Measurements from ENCODE around the gene NDUFB11.
A peak's percentile ranks its signal among the peaks of the same experiment; 100 is the strongest.

NDUFB11 gene

GRCh38 chrX:47190445-47191269, 46.2 kb upstream of the NDUFB11 start:
- Histone ChIP-seq H3K4me3 (ENCODE audit: low read length) (peak overlapping the region; percentile 97), H3K4me1 (ENCODE audit: low read length) (peaks cover 24% of the 10 kb centered on the region), H3K9ac (ENCODE audit: low read length) (peak overlapping the region; percentile 100), H3K27me3 (ENCODE audit: low read depth, low read length) (no peaks in the 10 kb centered on the region), H3K79me2 (ENCODE audit: low read length) (peaks cover 49% of the 10 kb centered on the region), H3K27ac (ENCODE audit: low read length) (peak overlapping the region; percentile 99), H3K36me3 (replicated peaks; ENCODE audit: low read depth, low read length) (peaks cover 29% of the 10 kb centered on the region), H3K4me2 (ENCODE audit: low read length) (peak overlapping the region; percentile 89), H4K20me1 (ENCODE audit: insufficient read depth, low read length) (peaks cover 21% of the 10 kb centered on the region), H2AFZ (ENCODE audit: low read depth, low read length) (no peak overlapping the region), H3K9me3 (ENCODE audit: insufficient read depth, low read length) (no peaks in the 10 kb centered on the region)
- no peak for TF ChIP-seq EZH2phosphoT487 (IDR thresholded peaks at IDR 0.05; ENCODE audit: low read depth)
- TF ChIP-seq CTCF (IDR thresholded peaks at IDR 0.05; ENCODE audit: low read depth, low read length), result no peak

GRCh38 chrX:47189906-47190305, 45.4 kb upstream of the NDUFB11 start:
- H3K36me3 ChIP-seq (replicated peaks; ENCODE audit: low read depth, low read length), result peaks cover 25% of the 10 kb centered on the region
- no peak overlapping the region for H2AFZ ChIP-seq (ENCODE audit: low read depth, low read length)
- no peak overlapping the region for H3K27ac ChIP-seq (ENCODE audit: low read length)
- H3K27me3 ChIP-seq (ENCODE audit: low read depth, low read length), result no peaks in the 10 kb centered on the region
- peaks cover 19% of the 10 kb centered on the region for H3K4me1 ChIP-seq (ENCODE audit: low read length)
- no peak overlapping the region for H3K9ac ChIP-seq (ENCODE audit: low read length)
- TF ChIP-seq CTCF (IDR thresholded peaks at IDR 0.05; ENCODE audit: low read depth, low read length), result no peak
- TF ChIP-seq EZH2phosphoT487 (IDR thresholded peaks at IDR 0.05; ENCODE audit: low read depth), result no peak
- peak overlapping the region; percentile 67 for H3K4me2 ChIP-seq (ENCODE audit: low read length)
- H4K20me1 ChIP-seq (ENCODE audit: insufficient read depth, low read length), result peaks cover 15% of the 10 kb centered on the region
- H3K79me2 ChIP-seq (ENCODE audit: low read length), result peaks cover 42% of the 10 kb centered on the region
- H3K9me3 ChIP-seq (ENCODE audit: insufficient read depth, low read length), result no peaks in the 10 kb centered on the region
- peak overlapping the region; percentile 97 for H3K4me3 ChIP-seq (ENCODE audit: low read length)

DNA sequence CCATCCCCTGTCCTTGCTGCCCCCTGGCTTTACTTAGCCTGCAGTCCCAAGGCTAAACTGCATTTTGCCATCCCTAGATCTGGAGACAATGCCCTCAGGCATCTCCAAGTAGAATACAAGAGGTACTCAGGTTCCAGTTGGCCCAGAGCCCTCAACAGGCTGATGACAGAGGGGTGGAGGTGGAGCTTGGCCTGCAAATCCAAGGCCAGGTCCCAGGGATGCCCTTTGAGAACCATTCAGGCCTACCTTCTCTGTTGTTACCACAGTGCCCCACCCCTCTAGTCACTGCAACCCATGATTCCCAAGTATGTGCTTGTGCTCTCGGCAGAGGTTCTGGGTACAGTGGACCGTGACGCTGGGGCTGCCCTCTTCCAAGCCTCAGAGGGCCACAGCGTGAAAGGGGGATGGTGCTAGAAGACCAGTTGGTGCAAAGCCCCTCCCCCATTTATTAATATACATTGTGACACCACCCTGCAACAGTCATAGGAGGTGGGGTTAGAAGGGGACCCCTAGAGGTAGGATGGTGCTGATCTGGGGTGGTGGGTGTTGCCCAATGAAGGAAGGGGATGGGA, 42.7 kb upstream of the NDUFB11 start:
- Histone ChIP-seq H3K9me3 (ENCODE audit: insufficient read depth, low read length) (no peaks in the 10 kb centered on the region), H3K9ac (ENCODE audit: low read length) (no peak overlapping the region), H4K20me1 (ENCODE audit: insufficient read depth, low read length) (no peaks in the 10 kb centered on the region), H3K4me3 (ENCODE audit: low read length) (no peak overlapping the region), H3K27me3 (ENCODE audit: low read depth, low read length) (no peaks in the 10 kb centered on the region), H2AFZ (ENCODE audit: low read depth, low read length) (no peak overlapping the region), H3K36me3 (replicated peaks; ENCODE audit: low read depth, low read length) (peaks cover 17% of the 10 kb centered on the region), H3K4me1 (ENCODE audit: low read length) (peaks cover 5% of the 10 kb centered on the region; the same call in 1 of the 2 replicates), H3K27ac (ENCODE audit: low read length) (no peak overlapping the region), H3K4me2 (ENCODE audit: low read length) (no peak overlapping the region), H3K79me2 (ENCODE audit: low read length) (peaks cover 15% of the 10 kb centered on the region)
- TF ChIP-seq CTCF (IDR thresholded peaks at IDR 0.05; ENCODE audit: low read depth, low read length) (no peak), EZH2phosphoT487 (IDR thresholded peaks at IDR 0.05; ENCODE audit: low read depth) (no peak)

DNA sequence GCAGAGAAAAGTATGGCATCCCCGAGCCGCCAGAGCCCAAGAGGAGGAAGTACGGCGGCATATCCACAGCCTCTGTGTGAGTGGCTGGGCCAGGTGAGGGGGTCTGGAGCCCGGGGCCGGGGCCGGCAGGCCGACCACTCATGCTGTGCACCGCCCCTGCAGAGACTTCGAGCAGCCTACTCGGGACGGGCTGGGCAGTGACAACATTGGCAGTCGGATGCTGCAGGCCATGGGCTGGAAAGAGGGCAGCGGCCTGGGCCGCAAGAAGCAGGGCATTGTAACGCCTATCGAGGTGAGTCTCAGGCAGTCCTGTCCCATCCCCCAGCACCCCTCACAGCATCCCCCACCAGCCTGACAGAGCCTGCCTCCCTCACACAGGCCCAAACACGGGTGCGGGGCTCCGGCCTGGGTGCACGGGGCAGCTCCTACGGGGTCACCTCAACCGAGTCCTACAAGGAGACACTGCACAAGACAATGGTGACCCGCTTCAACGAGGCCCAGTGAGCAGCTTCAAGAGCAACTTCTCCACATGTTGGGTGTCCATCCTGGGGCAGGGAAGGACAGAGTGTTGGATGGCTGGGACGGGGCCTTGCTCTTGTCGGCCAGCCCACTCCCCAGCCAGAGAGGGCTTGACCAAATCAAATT, 41.7 kb upstream of the NDUFB11 start:
- Histone ChIP-seq H3K79me2 (ENCODE audit: low read length) (peaks cover 6% of the 10 kb centered on the region), H3K27ac (ENCODE audit: low read length) (no peak overlapping the region), H3K9ac (ENCODE audit: low read length) (no peak overlapping the region), H3K4me3 (ENCODE audit: low read length) (no peak overlapping the region), H3K4me2 (ENCODE audit: low read length) (no peak overlapping the region), H2AFZ (ENCODE audit: low read depth, low read length) (no peak overlapping the region), H3K27me3 (ENCODE audit: low read depth, low read length) (no peaks in the 10 kb centered on the region), H3K4me1 (ENCODE audit: low read length) (peaks cover 5% of the 10 kb centered on the region; the same call in 1 of the 2 replicates), H3K36me3 (replicated peaks; ENCODE audit: low read depth, low read length) (peaks cover 16% of the 10 kb centered on the region), H4K20me1 (ENCODE audit: insufficient read depth, low read length) (no peaks in the 10 kb centered on the region), H3K9me3 (ENCODE audit: insufficient read depth, low read length) (no peaks in the 10 kb centered on the region)
- TF ChIP-seq CTCF (IDR thresholded peaks at IDR 0.05; ENCODE audit: low read depth, low read length), result no peak
- no peak for TF ChIP-seq EZH2phosphoT487 (IDR thresholded peaks at IDR 0.05; ENCODE audit: low read depth)
